KMS-11 (cell line): Measurements from ENCODE around the gene WNT7A.

ENCODE experiments used
- H2AFZ ChIP-seq: fragments of 200-600 bp; sonication (generic); 2 replicates; pipeline ENCODE4 v1.6.1; 2016; ENCODE audit warnings: antibody characterized with exemption, mixed run types, low read depth
- H3K27ac ChIP-seq: fragments of 200-600 bp; sonication (generic); 2 replicates; pipeline ENCODE4 v1.6.1; 2016; ENCODE audit warnings: mild to moderate bottlenecking, mixed run types
- H3K27me3 ChIP-seq: fragments of 200-600 bp; sonication (generic); 2 replicates; pipeline ENCODE4 v1.6.1; 2017; ENCODE audit warnings: mild to moderate bottlenecking, low read depth, mixed run types, moderate library complexity; ENCODE audit not compliant: insufficient read depth
- H3K36me3 ChIP-seq: fragments of 200-600 bp; sonication (generic); 2 replicates; pipeline ENCODE4 v1.6.1; 2017; ENCODE audit warnings: mild to moderate bottlenecking, mixed run types; ENCODE audit not compliant: insufficient read depth
- H3K4me1 ChIP-seq: fragments of 200-600 bp; sonication (generic); 2 replicates; pipeline ENCODE4 v1.6.1; 2016; ENCODE audit warnings: mild to moderate bottlenecking, low read depth, mixed run types; ENCODE audit not compliant: poor library complexity, severe bottlenecking
- H3K4me2 ChIP-seq: fragments of 200-600 bp; sonication (generic); 2 replicates; pipeline ENCODE4 v1.7.0; 2016; ENCODE audit warnings: mild to moderate bottlenecking, mixed run types
- H3K4me3 ChIP-seq: fragments of 200-600 bp; sonication (generic); IDR thresholded peaks from 2 replicates; pipeline ENCODE4 v1.6.1; 2017; ENCODE audit warnings: low read depth, low read length, mixed read lengths; ENCODE audit not compliant: insufficient read depth
- H3K79me2 ChIP-seq: fragments of 200-600 bp; sonication (generic); 2 replicates; pipeline ENCODE4 v1.6.1; 2016; ENCODE audit warnings: low read depth, mixed run types; ENCODE audit not compliant: insufficient read depth
- H3K9ac ChIP-seq: fragments of 200-600 bp; sonication (generic); 2 replicates; pipeline ENCODE4 v1.6.1; 2016; ENCODE audit warnings: mild to moderate bottlenecking, mixed run types
- H4K20me1 ChIP-seq: fragments of 200-600 bp; sonication (generic); 2 replicates; pipeline ENCODE4 v1.6.1; 2016; ENCODE audit warnings: mild to moderate bottlenecking, mixed run types; ENCODE audit not compliant: insufficient read depth
- CTCF ChIP-seq: fragments of 200-600 bp; sonication (generic); conservative IDR thresholded peaks from 2 replicates; pipeline ENCODE4 v1.6.1; 2017; ENCODE audit warnings: low read depth, mild to moderate bottlenecking, antibody characterized with exemption, low read length, moderate library complexity, mixed read lengths

WNT7A gene

DNA sequence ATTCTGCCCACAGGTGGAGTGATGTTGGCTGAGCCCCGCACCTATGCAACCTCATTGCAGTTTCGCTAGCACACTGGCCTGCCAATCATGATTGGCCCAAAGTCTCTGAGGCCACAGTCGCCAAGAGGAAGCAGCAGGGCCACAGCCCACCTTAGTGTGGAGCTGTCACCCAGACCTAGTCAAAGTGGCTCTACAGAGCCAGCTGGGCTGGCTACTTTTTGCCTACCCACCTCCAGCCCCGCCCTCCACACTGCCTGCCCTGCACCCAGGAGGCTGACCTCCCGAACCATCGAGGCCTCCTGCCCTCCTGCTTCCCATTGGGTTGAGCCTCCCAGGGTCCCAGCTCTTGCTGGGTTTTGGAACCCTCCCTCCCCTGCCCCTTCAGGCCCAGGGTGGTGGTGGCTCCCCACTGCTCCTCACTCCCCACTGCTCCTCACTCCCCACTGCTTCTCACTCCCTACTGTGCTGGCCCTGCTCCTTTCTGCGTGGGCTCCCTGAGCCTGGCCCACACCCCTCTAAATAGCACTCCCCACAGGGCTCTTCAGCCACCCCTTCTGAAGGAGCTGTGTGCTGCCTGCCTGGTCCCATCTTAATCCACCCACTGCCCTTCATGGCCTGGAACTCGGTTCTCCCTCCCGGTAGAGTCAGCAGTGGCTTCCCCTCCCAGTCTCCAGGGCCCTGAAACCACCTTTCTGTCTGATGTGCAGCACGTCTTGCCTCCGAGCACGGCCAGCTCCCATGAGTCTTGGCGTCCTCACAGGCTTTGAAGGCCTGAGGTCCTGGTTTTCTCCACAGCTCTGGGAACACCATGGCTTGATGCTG is 89.3 kb downstream of the WNT7A start:
- H3K4me1 ChIP-seq, result no peaks in the 10 kb centered on the region
- H3K4me3 ChIP-seq, result no peak overlapping the region
- H3K9ac ChIP-seq, result no peak overlapping the region
- no peaks in the 10 kb centered on the region for H3K36me3 ChIP-seq
- H4K20me1 ChIP-seq, result no peaks in the 10 kb centered on the region
- H3K4me2 ChIP-seq, result no peak overlapping the region
- peaks cover 17% of the 10 kb centered on the region; the same call in 1 of the 2 replicates for H3K27me3 ChIP-seq
- H2AFZ ChIP-seq, result no peak overlapping the region
- no peak for TF ChIP-seq CTCF
- no peak overlapping the region for H3K27ac ChIP-seq
- H3K79me2 ChIP-seq, result no peaks in the 10 kb centered on the region

DNA sequence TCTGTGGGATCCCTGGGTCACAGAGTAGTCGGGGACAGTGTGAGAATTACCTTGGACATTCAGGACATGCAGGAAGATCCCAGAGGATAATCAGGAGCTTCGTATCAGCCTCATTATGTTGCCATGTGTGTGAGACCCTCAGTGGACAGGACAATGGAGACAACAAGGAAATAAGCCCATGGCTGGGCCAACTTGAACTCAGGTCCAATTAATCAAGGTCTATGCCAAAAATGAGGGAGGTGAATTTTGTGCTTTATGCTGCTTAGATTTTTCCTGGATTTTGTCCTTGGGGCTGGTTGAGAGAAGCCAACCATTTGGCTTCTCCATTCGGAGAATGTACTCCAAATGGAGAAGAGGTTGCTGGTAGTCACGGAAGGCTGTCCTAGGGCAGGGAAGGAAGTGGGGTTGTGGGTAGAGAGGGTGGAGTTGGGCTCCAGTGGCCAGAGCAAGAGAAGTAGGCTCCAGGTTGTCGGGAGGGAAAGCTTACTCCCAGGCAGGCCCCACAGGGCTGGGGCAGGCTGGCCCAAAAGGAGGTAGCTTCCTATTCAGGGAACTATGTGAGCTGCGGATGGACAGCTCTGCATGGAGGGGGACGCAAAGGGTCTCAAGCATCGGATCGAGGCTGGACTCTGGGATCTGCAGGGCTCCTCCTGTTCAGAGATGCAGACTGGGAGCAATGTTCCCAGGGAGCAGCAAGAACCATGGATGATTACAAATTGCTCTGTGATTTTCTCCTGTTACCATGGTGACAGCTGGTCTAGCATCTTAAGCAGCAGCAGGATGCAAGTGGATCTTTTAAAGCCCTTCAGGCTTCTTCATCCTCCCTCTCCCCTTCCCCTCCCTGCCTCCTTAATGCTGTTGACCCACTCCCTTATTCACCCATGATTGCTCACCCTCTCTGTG is 91.1 kb downstream of the WNT7A start:
- no peaks in the 10 kb centered on the region for H3K79me2 ChIP-seq
- H3K4me3 ChIP-seq, result no peak overlapping the region
- no peak overlapping the region for H2AFZ ChIP-seq
- no peak for TF ChIP-seq CTCF
- H3K36me3 ChIP-seq, result no peaks in the 10 kb centered on the region
- no peak overlapping the region for H3K9ac ChIP-seq
- no peaks in the 10 kb centered on the region for H3K4me1 ChIP-seq
- peaks cover 17% of the 10 kb centered on the region; the same call in 1 of the 2 replicates for H3K27me3 ChIP-seq
- no peaks in the 10 kb centered on the region for H4K20me1 ChIP-seq
- H3K27ac ChIP-seq, result no peak overlapping the region
- no peak overlapping the region for H3K4me2 ChIP-seq

DNA sequence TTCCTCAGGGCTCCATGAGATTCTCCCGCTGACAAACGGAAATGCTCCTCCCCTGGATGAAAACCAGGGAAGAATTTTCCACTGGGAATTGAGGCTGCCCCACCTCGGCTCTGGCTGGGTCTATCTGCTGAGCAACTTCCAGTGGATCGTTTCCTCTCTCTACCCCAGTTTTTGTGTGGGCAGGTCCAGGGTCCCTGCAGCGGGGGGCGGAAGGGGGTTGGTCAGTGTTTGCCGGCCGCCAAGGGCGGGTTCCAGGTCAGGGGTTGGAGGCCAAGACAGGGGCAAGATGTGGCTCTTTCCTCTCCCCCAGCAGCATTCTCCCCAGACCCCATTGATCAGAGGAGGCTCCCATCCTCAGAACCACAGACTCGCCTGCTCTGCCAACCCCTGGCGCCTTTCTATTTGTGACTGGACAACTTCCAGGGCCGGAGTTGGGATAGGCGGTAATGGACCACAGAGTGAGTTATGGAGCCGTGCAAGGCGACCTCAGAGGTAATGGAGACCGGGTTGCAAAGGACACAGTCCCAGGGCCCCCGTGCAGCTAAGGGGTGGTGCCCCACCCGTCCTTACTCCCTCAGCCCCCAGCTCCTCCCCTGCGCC is 92.2 kb downstream of the WNT7A start:
- Histone ChIP-seq H2AFZ (no peak overlapping the region), H3K4me1 (no peaks in the 10 kb centered on the region), H3K4me3 (no peak overlapping the region), H3K79me2 (no peaks in the 10 kb centered on the region), H4K20me1 (no peaks in the 10 kb centered on the region), H3K4me2 (no peak overlapping the region), H3K36me3 (no peaks in the 10 kb centered on the region), H3K27me3 (peaks cover 15% of the 10 kb centered on the region; the same call in 1 of the 2 replicates), H3K9ac (no peak overlapping the region), H3K27ac (no peak overlapping the region)
- TF ChIP-seq CTCF, result no peak

- no peak for TF ChIP-seq CTCF
- Histone ChIP-seq H3K27ac (no peak overlapping the region), H2AFZ (no peak overlapping the region), H3K79me2 (no peaks in the 10 kb centered on the region), H3K4me3 (no peak overlapping the region), H3K27me3 (peaks cover 16% of the 10 kb centered on the region; the same call in 1 of the 2 replicates), H4K20me1 (no peaks in the 10 kb centered on the region), H3K4me1 (no peaks in the 10 kb centered on the region), H3K4me2 (no peak overlapping the region), H3K36me3 (no peaks in the 10 kb centered on the region), H3K9ac (no peak overlapping the region)
Observed at GRCh38 chr3:13786811-13787210, 93.1 kb downstream of the WNT7A start.
